ENCODE results near the gene PEBP1.
"Not testable (repeated sequence)": the region's sequence is repeated elsewhere in the genome, so short reads cannot be mapped to it uniquely, and the experiment has no call there.

PEBP1 gene

GRCh38 chr12:118135788-118136558 is at the start of gene PEBP1:
Gene PEBP1, plus strand, starts transcription at chr12:118136124. Its CDS starts 86 bp downstream, at chr12:118136210.
- DNase-seq: peak; percentile 89

GRCh38 chr12:118089782-118090181 is 46.1 kb upstream of the PEBP1 start:
- DNase-seq: no peak

GRCh38 chr12:118094039-118094438 is 41.9 kb upstream of the PEBP1 start:
- DNase-seq: no peak

- no peak for DNase-seq
Measured at GRCh38 chr12:118098401-118098800, 37.5 kb upstream of the PEBP1 start.

GRCh38 chr12:118098911-118099671 is 36.8 kb upstream of the PEBP1 start:
- no peak for DNase-seq

GRCh38 chr12:118101051-118101450 is 34.9 kb upstream of the PEBP1 start:
- no peak for DNase-seq

- DNase-seq: no peak
Measured at GRCh38 chr12:118102070-118102469, 33.9 kb upstream of the PEBP1 start.

GRCh38 chr12:118102609-118103008 is 33.3 kb upstream of the PEBP1 start:
- no peak for DNase-seq

GRCh38 chr12:118103201-118103600 is 32.7 kb upstream of the PEBP1 start:
- DNase-seq: no peak

GRCh38 chr12:118103601-118104382 is 32.1 kb upstream of the PEBP1 start, which contains the start of gene VSIG10:
Gene VSIG10, minus strand, starts transcription at chr12:118104011. Its CDS starts 340 bp downstream, at chr12:118103671.
- DNase-seq: peak; percentile 6

GRCh38 chr12:118107011-118107410 is 28.9 kb upstream of the PEBP1 start:
- DNase-seq: no peak

- DNase-seq: no peak
Measured at GRCh38 chr12:118107694-118108093, 28.2 kb upstream of the PEBP1 start.

GRCh38 chr12:118109088-118109487 is 26.8 kb upstream of the PEBP1 start:
- DNase-seq: no peak

- DNase-seq: no peak
Measured at GRCh38 chr12:118119449-118119879, 16.5 kb upstream of the PEBP1 start.

- peak; percentile 56 for DNase-seq
Measured at GRCh38 chr12:118120579-118121363, 15.2 kb upstream of the PEBP1 start.

- no peak for DNase-seq
Measured at GRCh38 chr12:118122264-118122663, 13.7 kb upstream of the PEBP1 start.

GRCh38 chr12:118124333-118124874 is 11.5 kb upstream of the PEBP1 start:
- DNase-seq: no peak

GRCh38 chr12:118125743-118126118 is 10.2 kb upstream of the PEBP1 start:
- no peak for DNase-seq

GRCh38 chr12:118126119-118126757 is 9.7 kb upstream of the PEBP1 start:
- no peak for DNase-seq

GRCh38 chr12:118127867-118128266 is 8.1 kb upstream of the PEBP1 start:
- no peak for DNase-seq

GRCh38 chr12:118129436-118129835 is 6.5 kb upstream of the PEBP1 start:
- DNase-seq: not testable (repeated sequence)
